Measurements from ENCODE around the gene TRAPPC2L. TPM values are rescaled to one million over a fixed set of nuclear protein-coding genes. Genes with fewer than 3 reads are reported as not detected.

Gene TRAPPC2L
- total RNA-seq, 2 experiments from 2014 or later = 27.6 to 44.9 TPM

GRCh38 chr16:88837806-88838205 lies 19.1 kb upstream of the TRAPPC2L start:
- H3K9me3 ChIP-seq (ENCODE audit: low read length) = no peaks in the 10 kb centered on the region
- DNase-seq (ENCODE audit: low spot score) = no peak
- no peak overlapping the region for H2AFZ ChIP-seq (ENCODE audit: low read length)
- H3K4me3 ChIP-seq (ENCODE audit: low read depth, low read length, poor library complexity, severe bottlenecking) = no peak overlapping the region
- H3K4me1 ChIP-seq (ENCODE audit: insufficient read depth, low read length, poor library complexity, severe bottlenecking) = no peaks in the 10 kb centered on the region
- H3K36me3 ChIP-seq (ENCODE audit: insufficient read depth, low read length) = no peaks in the 10 kb centered on the region
- intact Hi-C loops (cut with micrococcal nuclease; ENCODE audit: unreplicated experiment) = no loop called here
- no peak overlapping the region for H3K27ac ChIP-seq (ENCODE audit: low read depth, low read length, poor library complexity, severe bottlenecking)
- ChIA-PET CTCF (ENCODE audit: unreplicated experiment) (no interaction called here), POLR2A (no interaction called here)
- no peaks in the 10 kb centered on the region for H3K9me2 ChIP-seq (ENCODE audit: insufficient read depth, low read length)
- no peaks in the 10 kb centered on the region for H4K20me1 ChIP-seq (ENCODE audit: insufficient read depth, low read length)
- no peak overlapping the region for H3K4me2 ChIP-seq (ENCODE audit: low read length)
- TF ChIP-seq CTCF (conservative IDR thresholded peaks at IDR 0.05; ENCODE audit: low read length) (no peak), EZH2phosphoT487 (IDR thresholded peaks at IDR 0.05; ENCODE audit: borderline replicate concordance, low read depth, low read length) (no peak)
- no peaks in the 10 kb centered on the region for H3K79me2 ChIP-seq (ENCODE audit: insufficient read depth, low read depth, low read length)
- no TSS peak for BruUV-seq (replicated peaks)

- Histone ChIP-seq H3K4me3 (ENCODE audit: low read depth, low read length, poor library complexity, severe bottlenecking) (no peak overlapping the region), H4K20me1 (ENCODE audit: insufficient read depth, low read length) (no peaks in the 10 kb centered on the region), H3K36me3 (ENCODE audit: insufficient read depth, low read length) (no peaks in the 10 kb centered on the region), H3K9me2 (ENCODE audit: insufficient read depth, low read length) (no peaks in the 10 kb centered on the region), H3K27ac (ENCODE audit: low read depth, low read length, poor library complexity, severe bottlenecking) (no peak overlapping the region), H3K4me2 (ENCODE audit: low read length) (no peak overlapping the region), H2AFZ (ENCODE audit: low read length) (no peak overlapping the region), H3K9me3 (ENCODE audit: low read length) (no peaks in the 10 kb centered on the region), H3K79me2 (ENCODE audit: insufficient read depth, low read depth, low read length) (no peaks in the 10 kb centered on the region), H3K4me1 (ENCODE audit: insufficient read depth, low read length, poor library complexity, severe bottlenecking) (no peaks in the 10 kb centered on the region)
- no TSS peak for BruUV-seq (replicated peaks)
- DNase-seq (ENCODE audit: low spot score) = no peak
- TF ChIP-seq CTCF (conservative IDR thresholded peaks at IDR 0.05; ENCODE audit: low read length) (no peak), EZH2phosphoT487 (IDR thresholded peaks at IDR 0.05; ENCODE audit: borderline replicate concordance, low read depth, low read length) (no peak)
- ChIA-PET CTCF (ENCODE audit: unreplicated experiment) (no interaction called here), POLR2A (no interaction called here)
- intact Hi-C loops (cut with micrococcal nuclease; ENCODE audit: unreplicated experiment) = no loop called here
Measured at GRCh38 chr16:88838566-88838965, 18.4 kb upstream of the TRAPPC2L start.

- TF ChIP-seq EZH2phosphoT487 (IDR thresholded peaks at IDR 0.05; ENCODE audit: borderline replicate concordance, low read depth, low read length) (no peak), CTCF (conservative IDR thresholded peaks at IDR 0.05; ENCODE audit: low read length) (no peak)
- no peaks in the 10 kb centered on the region for H3K4me1 ChIP-seq (ENCODE audit: insufficient read depth, low read length, poor library complexity, severe bottlenecking)
- no peaks in the 10 kb centered on the region for H4K20me1 ChIP-seq (ENCODE audit: insufficient read depth, low read length)
- no peaks in the 10 kb centered on the region for H3K36me3 ChIP-seq (ENCODE audit: insufficient read depth, low read length)
- intact Hi-C loops (cut with micrococcal nuclease; ENCODE audit: unreplicated experiment) = no loop called here
- no peak overlapping the region for H3K4me3 ChIP-seq (ENCODE audit: low read depth, low read length, poor library complexity, severe bottlenecking)
- no peak for DNase-seq (ENCODE audit: low spot score)
- no peak overlapping the region for H3K27ac ChIP-seq (ENCODE audit: low read depth, low read length, poor library complexity, severe bottlenecking)
- BruUV-seq (replicated peaks) = no TSS peak
- H3K79me2 ChIP-seq (ENCODE audit: insufficient read depth, low read depth, low read length) = no peaks in the 10 kb centered on the region
- no peaks in the 10 kb centered on the region for H3K9me3 ChIP-seq (ENCODE audit: low read length)
- no peak overlapping the region for H3K4me2 ChIP-seq (ENCODE audit: low read length)
- ChIA-PET CTCF (ENCODE audit: unreplicated experiment) (no interaction called here), POLR2A (no interaction called here)
- H3K9me2 ChIP-seq (ENCODE audit: insufficient read depth, low read length) = no peaks in the 10 kb centered on the region
- H2AFZ ChIP-seq (ENCODE audit: low read length) = no peak overlapping the region
Measured at GRCh38 chr16:88839026-88839529, 17.8 kb upstream of the TRAPPC2L start.
